Epithelial cell of proximal tubule (primary cell): ENCODE results near the gene RNF144A. TPM values are rescaled to one million over a fixed set of nuclear protein-coding genes. Genes with fewer than 3 reads are reported as not detected.

ENCODE experiments used
- DNase-seq: peaks from one replicate; pipeline ENCODE4 v3.0.0-alpha.2; 2011; ENCODE audit warnings: low read depth
- H3K4me3 ChIP-seq: 2 replicates; pipeline ENCODE4 v1.5.1; 2011; ENCODE audit warnings: low read depth, mild to moderate bottlenecking, low read length
- CTCF ChIP-seq: conservative IDR thresholded peaks from 2 replicates; pipeline ENCODE4 v1.5.1; 2012; ENCODE audit warnings: low read depth, mild to moderate bottlenecking, low read length
- total RNA-seq: library from RNA; depleted of rRNA; stranded (reverse); fragments of >200 nt; gene quantifications from 2 replicates; pipeline ENCODE4 v1.2.3, GENCODE V29; 2015

RNF144A gene
- total RNA-seq, 1 donor from 2014 or later = 17.4 TPM

- no peak for TF ChIP-seq CTCF
- H3K4me3 ChIP-seq = no peak overlapping the region
- no peak for DNase-seq
These were observed 69.2 kb downstream of the RNF144A start for GRCh38 chr2:6986301-6986911.

- H3K4me3 ChIP-seq = no peak overlapping the region
- TF ChIP-seq CTCF = no peak
- no peak for DNase-seq
These were observed 69.7 kb downstream of the RNF144A start for GRCh38 chr2:6986912-6987361.

GRCh38 chr2:6990871-6991270, 73.7 kb downstream of the RNF144A start:
- H3K4me3 ChIP-seq = no peak overlapping the region
- no peak for DNase-seq
- TF ChIP-seq CTCF = no peak

- DNase-seq = no peak
- TF ChIP-seq CTCF = no peak
- no peak overlapping the region for H3K4me3 ChIP-seq
These were observed 75.6 kb downstream of the RNF144A start for GRCh38 chr2:6992794-6993228.

GRCh38 chr2:6993229-6993640, 76.0 kb downstream of the RNF144A start:
- no peak for DNase-seq
- TF ChIP-seq CTCF = no peak
- H3K4me3 ChIP-seq = no peak overlapping the region

- DNase-seq = no peak
- TF ChIP-seq CTCF = no peak
- no peak overlapping the region for H3K4me3 ChIP-seq
These were observed 76.7 kb downstream of the RNF144A start for GRCh38 chr2:6993936-6994335.

- no peak overlapping the region for H3K4me3 ChIP-seq
- no peak for TF ChIP-seq CTCF
- DNase-seq = no peak
These were observed 77.4 kb downstream of the RNF144A start for GRCh38 chr2:6994536-6995128.
